Epithelial cell of proximal tubule (primary cell): ENCODE measurements around the gene HPS3. TPM values are rescaled to one million over a fixed set of nuclear protein-coding genes. Genes with fewer than 3 reads are reported as not detected.

Experiments used
- DNase-seq: peaks from one replicate; pipeline ENCODE4 v3.0.0-alpha.2; 2011; ENCODE audit warnings: low read depth
- H3K4me3 ChIP-seq: 2 replicates; pipeline ENCODE4 v1.5.1; 2011; ENCODE audit warnings: low read depth, mild to moderate bottlenecking, low read length
- total RNA-seq: library from RNA; depleted of rRNA; stranded (reverse); fragments of >200 nt; gene quantifications from 2 replicates; pipeline ENCODE4 v1.2.3, GENCODE V29; 2015
- TF ChIP-seq, protein P1 (sequence below): conservative IDR thresholded peaks from 2 replicates; pipeline ENCODE4 v1.5.1; 2012; ENCODE audit warnings: low read depth, mild to moderate bottlenecking, low read length

Gene HPS3
- total RNA-seq, 1 donor from 2014 or later = 32.7 TPM

DNA sequence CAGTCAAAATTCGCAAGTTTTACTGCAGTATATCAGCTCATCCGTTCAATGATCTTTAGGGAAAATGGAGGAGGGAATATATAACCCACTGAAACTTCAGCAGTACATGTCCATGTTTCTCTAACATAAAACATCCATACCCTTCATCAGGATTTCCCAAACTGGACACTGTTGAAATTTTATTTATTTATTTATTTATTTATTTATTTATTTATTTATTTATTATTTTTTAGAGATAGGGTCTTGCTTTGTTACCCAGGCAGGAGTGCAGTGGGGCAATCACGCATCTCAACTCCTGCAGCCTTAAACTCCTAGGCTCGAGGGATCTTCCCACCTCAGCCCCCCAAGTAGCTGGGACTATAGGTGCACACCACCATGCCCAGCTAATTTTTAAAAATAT lies 28.3 kb upstream of the HPS3 start:
- TF ChIP-seq, protein P1, sequence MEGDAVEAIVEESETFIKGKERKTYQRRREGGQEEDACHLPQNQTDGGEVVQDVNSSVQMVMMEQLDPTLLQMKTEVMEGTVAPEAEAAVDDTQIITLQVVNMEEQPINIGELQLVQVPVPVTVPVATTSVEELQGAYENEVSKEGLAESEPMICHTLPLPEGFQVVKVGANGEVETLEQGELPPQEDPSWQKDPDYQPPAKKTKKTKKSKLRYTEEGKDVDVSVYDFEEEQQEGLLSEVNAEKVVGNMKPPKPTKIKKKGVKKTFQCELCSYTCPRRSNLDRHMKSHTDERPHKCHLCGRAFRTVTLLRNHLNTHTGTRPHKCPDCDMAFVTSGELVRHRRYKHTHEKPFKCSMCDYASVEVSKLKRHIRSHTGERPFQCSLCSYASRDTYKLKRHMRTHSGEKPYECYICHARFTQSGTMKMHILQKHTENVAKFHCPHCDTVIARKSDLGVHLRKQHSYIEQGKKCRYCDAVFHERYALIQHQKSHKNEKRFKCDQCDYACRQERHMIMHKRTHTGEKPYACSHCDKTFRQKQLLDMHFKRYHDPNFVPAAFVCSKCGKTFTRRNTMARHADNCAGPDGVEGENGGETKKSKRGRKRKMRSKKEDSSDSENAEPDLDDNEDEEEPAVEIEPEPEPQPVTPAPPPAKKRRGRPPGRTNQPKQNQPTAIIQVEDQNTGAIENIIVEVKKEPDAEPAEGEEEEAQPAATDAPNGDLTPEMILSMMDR = no peak
- no peak for DNase-seq
- H3K4me3 ChIP-seq = no peak overlapping the region

DNA sequence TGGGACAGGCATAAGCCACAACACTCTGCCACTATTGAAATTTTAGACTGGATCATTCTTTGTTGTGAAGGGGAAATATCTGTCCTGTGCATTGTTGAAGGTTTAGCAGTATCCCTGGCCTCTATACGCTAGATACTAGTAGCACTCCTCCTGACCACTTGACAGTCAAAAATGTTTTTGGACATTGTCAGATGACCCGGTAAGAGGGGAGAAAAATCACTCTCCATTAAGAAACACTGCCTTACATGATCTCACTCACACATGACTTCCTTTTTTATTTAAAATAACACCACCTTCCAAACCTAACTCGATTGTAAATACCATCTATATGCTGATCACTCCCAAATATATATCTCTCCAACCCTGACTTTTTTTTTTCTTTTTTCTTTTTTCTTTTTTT lies 27.8 kb upstream of the HPS3 start:
- no peak overlapping the region for H3K4me3 ChIP-seq
- no peak for DNase-seq
- TF ChIP-seq, protein P1 = no peak

DNA sequence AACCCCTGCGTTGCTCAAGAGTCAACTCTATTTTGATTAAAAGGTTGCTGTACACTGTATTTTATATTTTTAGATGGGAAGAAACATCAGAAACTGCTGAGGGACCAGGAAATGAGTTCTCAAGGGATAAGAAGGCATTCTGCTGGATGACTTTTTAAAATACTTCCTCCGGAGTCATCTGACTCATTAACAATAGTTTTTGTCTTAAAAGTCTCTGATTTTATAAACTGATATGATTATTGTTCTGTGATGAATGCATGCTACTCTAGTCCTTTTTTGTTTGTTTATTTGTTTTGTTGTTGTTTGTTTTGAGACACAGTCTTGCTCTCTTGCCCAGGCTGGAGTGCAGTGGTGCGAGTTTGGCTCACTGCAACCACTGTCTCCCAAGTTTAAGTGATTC lies 25.0 kb upstream of the HPS3 start:
- H3K4me3 ChIP-seq = no peak overlapping the region
- no peak for DNase-seq

DNA sequence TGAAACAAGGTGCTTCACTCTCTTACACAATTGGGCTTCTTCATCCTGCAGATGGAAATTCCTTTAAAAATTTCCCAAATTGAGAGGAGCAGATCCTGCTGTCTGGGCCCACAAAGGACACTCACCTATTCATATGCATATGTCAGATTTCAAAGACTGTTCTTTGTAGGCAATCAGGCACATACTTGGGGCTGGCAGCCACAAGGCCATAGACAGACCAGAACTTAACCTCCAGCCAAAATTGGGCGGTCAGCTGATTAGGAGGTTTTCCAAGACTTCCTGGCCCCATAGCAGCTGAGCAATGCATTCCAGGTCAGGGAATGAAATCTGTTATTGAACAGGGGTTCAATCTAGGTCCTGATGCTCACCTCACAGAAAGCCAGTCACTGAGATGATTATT lies 15.0 kb upstream of the HPS3 start:
- TF ChIP-seq, protein P1 = no peak
- DNase-seq = no peak
- H3K4me3 ChIP-seq = no peak overlapping the region

More for the DNA sequence above, 25.0 kb upstream of the HPS3 start:
- TF ChIP-seq, protein P1 = no peak

DNA sequence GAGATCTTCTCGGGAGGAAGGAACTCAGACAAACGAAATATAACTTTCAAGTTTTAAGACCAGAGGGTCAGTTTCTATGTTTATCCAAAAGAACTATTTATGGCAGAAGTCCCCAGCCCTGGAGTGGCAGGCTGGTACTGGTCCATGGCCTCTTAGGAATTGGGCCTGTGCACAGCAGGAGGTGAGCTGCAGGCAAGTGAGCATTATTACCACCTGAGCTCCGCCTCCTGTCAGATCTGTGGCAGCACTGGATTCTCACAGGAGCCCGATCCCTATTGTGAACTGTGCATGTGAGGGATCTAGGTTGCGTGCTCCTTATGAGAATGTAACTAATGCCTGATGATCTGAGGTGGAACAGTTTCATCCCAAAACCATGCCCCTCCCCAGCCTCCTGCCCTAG lies 14.3 kb upstream of the HPS3 start:
- DNase-seq = no peak
- no peak overlapping the region for H3K4me3 ChIP-seq
- TF ChIP-seq, protein P1 = no peak

DNA sequence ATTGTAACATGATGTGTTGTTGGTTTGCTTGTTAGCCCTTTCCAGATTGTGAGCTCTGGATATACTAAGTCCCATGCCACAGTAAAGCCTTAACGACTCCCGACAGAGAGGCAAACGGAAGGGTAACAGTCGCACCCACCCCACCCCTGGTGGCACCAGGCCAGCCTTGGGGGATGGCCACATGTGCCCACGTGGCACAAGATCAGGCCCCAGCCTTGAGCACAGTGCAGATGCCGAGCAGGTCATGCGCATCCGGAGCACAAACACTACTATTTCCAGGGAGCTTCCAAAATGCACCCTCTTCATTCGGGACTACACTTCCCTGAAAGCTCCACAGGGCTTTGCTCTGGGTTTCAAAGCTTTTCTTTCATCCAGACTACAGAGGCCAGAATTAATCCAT lies 10.7 kb upstream of the HPS3 start:
- no peak for DNase-seq
- TF ChIP-seq, protein P1 = no peak
- no peak overlapping the region for H3K4me3 ChIP-seq

DNA sequence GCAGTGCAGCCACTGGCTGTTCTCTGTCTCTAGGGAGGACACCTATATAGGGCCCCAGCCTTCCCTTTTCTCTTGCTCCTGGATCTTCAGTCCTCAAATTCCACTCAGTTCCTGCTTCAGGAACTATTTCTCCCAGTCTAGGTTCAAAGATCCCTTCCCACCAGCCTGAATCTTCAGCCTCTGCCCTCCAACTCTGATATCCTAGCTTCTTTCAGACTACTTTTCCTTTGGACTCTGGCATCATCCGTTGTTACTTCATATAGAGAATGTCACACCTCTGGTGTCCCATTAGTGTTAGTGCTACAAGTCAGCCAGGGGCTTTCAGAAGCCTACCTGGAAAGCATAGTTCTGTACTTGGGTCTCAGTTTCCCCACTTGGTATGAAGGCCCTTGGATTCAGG lies 10.0 kb upstream of the HPS3 start:
- DNase-seq = no peak
- TF ChIP-seq, protein P1 = no peak
- no peak overlapping the region for H3K4me3 ChIP-seq
